Effector memory CD4-positive, alpha-beta T cell (primary cell): ENCODE results near the gene C6orf132.

ENCODE experiments used
- DNase-seq, 3 donors: peaks; one replicate each; pipeline ENCODE4 v3.0.0-alpha.2; 2020
- H3K27ac ChIP-seq: 2 replicates; pipeline ENCODE4 v1.7.0; 2013; ENCODE audit warnings: mild to moderate bottlenecking, low read length, moderate library complexity; ENCODE audit not compliant: insufficient read depth, poor library complexity, severe bottlenecking
- H3K27me3 ChIP-seq: replicated peaks from 2 replicates; pipeline ENCODE4 v1.7.0; 2013; ENCODE audit warnings: mild to moderate bottlenecking, low read length; ENCODE audit not compliant: insufficient read depth, control insufficient read depth, poor library complexity, severe bottlenecking
- H3K36me3 ChIP-seq: 2 replicates; pipeline ENCODE4 v1.7.0; 2013; ENCODE audit warnings: mild to moderate bottlenecking, low read length, moderate library complexity; ENCODE audit not compliant: control insufficient read depth, insufficient read depth
- H3K4me1 ChIP-seq: 2 replicates; pipeline ENCODE4 v1.7.0; 2013; ENCODE audit warnings: low read length, mild to moderate bottlenecking; ENCODE audit not compliant: control insufficient read depth, insufficient read depth, poor library complexity, severe bottlenecking
- H3K4me3 ChIP-seq: 2 replicates; pipeline ENCODE4 v1.7.0; 2013; ENCODE audit warnings: low read length, low read depth, mild to moderate bottlenecking; ENCODE audit not compliant: insufficient read depth, poor library complexity, severe bottlenecking
- H3K9me3 ChIP-seq: 2 replicates; pipeline ENCODE4 v1.7.0; 2013; ENCODE audit warnings: mild to moderate bottlenecking, low read length, moderate library complexity; ENCODE audit not compliant: control insufficient read depth
- total RNA-seq, 3 donors: gene quantifications; one replicate each; lab custom pipeline; 2026; lab: John Stamatoyannopoulos, UW

Gene C6orf132, protein sequence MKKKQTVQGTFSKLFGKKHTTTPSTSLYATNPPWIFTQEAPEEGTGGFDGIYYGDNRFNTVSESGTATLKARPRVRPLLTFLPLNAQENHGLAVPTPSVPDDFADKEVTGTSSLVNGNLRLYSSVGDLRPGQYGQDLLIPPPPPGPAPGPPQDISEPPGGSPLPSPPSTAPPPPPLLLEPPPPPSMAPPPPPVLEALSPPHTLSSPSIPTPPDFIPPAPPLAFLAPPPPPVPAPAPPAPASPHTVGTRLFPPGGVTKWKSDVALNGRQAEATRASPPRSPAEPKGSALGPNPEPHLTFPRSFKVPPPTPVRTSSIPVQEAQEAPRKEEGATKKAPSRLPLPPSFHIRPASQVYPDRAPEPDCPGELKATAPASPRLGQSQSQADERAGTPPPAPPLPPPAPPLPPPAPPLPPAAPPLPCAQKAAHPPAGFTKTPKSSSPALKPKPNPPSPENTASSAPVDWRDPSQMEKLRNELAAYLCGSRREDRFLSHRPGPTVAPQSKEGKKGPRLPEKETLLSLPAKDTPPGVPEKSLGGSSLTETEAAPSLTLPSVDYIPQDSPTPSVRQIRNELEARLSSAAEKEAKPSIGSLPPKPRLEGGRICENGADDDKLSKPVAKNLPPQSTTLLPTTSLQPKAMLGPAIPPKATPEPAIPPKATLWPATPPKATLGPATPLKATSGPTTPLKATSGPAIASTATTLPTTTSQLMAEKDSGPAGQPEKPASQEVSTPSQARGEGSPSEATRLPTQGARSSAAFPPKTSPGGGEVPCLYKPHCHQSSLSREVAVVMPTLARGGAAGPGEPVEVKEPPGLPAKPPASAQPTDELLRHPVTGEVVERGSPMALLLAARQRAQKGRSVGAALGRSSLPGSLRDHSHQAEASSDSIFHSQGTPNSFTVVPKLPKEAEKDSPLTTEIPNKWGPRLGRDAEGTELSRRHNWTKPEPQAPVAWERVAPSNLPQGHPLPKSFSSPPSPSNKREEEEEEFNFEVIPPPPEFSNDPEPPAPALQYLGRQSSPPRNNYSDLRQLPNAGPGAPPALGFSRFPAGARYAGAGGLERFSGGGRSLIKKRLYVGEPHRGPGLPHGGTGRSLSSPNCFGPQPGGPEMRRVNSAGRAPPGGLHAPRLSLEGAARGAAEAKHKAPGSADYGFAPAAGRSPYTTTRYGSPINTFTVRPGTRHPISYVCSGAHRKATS
- total RNA-seq = 0 to 0.35 (median 0) reads per million in 3 donors

- Histone ChIP-seq H3K27me3 (peaks cover 21% of the 10 kb centered on the region), H3K4me1 (peaks cover 8% of the 10 kb centered on the region), H3K9me3 (no peaks in the 10 kb centered on the region), H3K27ac (no peak within 1 kb of the TSS), H3K4me3 (peak within 1 kb of the TSS; percentile 39), H3K36me3 (no peaks in the 10 kb centered on the region)
- no peak for DNase-seq
Measured at GRCh38 chr6:42142118-42142835, at the start of gene C6orf132. TSS of gene C6orf132 (minus strand) at chr6:42142620. CDS start at chr6:42142444, 176 bp downstream.

- no peaks in the 10 kb centered on the region for H3K27me3 ChIP-seq
- H3K4me1 ChIP-seq = no peaks in the 10 kb centered on the region
- H3K4me3 ChIP-seq = no peak overlapping the region
- no peak for DNase-seq
- no peaks in the 10 kb centered on the region for H3K9me3 ChIP-seq
- no peaks in the 10 kb centered on the region for H3K36me3 ChIP-seq
- no peak overlapping the region for H3K27ac ChIP-seq
Measured at GRCh38 chr6:42190554-42191183, 48.2 kb upstream of the C6orf132 start.

DNA sequence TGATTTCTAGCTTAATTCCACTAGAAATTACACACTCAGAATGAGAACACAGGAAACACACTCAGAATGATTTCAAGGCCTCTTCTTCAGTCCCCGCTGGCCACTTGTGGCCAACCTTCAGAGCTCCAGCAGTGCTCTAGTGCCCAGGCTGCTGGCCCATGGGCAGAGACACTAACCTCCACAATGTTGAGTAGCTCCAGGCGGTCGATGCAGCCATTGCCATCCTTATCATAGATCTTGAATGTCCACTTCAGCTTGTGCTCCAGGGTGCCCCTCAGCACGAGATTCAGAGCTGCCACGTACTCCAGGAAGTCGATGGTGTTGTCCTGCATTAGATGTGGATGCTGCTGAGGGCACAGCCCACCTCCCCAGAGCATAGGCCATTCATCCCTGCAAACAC lies 46.0 kb upstream of the C6orf132 start:
- H3K27ac ChIP-seq = no peak overlapping the region
- DNase-seq = no peak
- H3K36me3 ChIP-seq = no peaks in the 10 kb centered on the region
- no peak overlapping the region for H3K4me3 ChIP-seq
- H3K4me1 ChIP-seq = no peaks in the 10 kb centered on the region
- H3K27me3 ChIP-seq = no peaks in the 10 kb centered on the region
- H3K9me3 ChIP-seq = no peaks in the 10 kb centered on the region

DNA sequence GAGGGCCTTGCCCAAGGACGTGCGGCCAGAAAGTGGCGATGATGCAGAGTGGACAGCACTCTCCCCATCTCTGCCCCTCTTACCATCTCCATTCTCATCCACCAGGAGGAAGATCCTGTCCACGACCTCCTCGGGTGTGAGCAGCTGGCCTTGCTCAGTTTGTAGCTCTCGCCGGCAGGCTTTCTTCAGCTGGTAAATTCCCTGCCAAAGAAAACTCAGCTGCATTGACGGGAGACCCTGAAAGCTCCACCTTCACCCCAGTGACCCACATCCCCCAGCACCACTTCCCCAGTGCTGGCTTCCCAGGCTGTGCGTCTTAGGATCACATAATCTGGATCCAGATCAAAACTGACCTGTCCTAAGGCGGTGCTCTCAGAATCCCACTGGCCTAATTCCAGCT lies 43.2 kb upstream of the C6orf132 start:
- no peak for DNase-seq
- Histone ChIP-seq H3K27me3 (no peaks in the 10 kb centered on the region), H3K27ac (no peak overlapping the region), H3K4me3 (no peak overlapping the region), H3K4me1 (no peaks in the 10 kb centered on the region), H3K9me3 (no peaks in the 10 kb centered on the region), H3K36me3 (no peaks in the 10 kb centered on the region)

- H3K27me3 ChIP-seq = no peaks in the 10 kb centered on the region
- no peaks in the 10 kb centered on the region for H3K4me1 ChIP-seq
- no peak overlapping the region for H3K4me3 ChIP-seq
- no peaks in the 10 kb centered on the region for H3K36me3 ChIP-seq
- no peak for DNase-seq
- no peak overlapping the region for H3K27ac ChIP-seq
- H3K9me3 ChIP-seq = no peaks in the 10 kb centered on the region
Measured at GRCh38 chr6:42184475-42184874, 42.1 kb upstream of the C6orf132 start.

DNA sequence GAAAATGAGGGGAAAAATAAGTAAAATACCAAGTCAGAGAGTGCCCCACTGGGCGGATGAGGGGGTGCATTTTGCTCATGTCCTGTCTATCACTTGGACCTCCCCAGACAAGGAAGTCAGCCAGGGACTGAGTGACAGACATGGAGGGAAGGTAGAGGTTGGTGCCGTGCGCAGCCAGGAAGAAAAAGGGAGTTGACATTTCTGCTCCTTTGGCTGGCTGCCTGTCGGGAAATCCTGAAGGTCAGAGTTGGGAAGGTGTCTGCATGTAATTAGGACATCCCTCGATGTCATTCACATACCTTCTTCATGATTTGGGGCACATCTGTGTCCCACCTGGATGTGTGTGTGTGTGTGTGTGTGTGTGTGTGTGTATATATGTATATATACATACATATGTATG lies 39.7 kb upstream of the C6orf132 start:
- no peak for DNase-seq
- Histone ChIP-seq H3K27ac (no peak overlapping the region), H3K27me3 (no peaks in the 10 kb centered on the region), H3K4me3 (no peak overlapping the region), H3K4me1 (no peaks in the 10 kb centered on the region), H3K9me3 (no peaks in the 10 kb centered on the region), H3K36me3 (no peaks in the 10 kb centered on the region)

DNA sequence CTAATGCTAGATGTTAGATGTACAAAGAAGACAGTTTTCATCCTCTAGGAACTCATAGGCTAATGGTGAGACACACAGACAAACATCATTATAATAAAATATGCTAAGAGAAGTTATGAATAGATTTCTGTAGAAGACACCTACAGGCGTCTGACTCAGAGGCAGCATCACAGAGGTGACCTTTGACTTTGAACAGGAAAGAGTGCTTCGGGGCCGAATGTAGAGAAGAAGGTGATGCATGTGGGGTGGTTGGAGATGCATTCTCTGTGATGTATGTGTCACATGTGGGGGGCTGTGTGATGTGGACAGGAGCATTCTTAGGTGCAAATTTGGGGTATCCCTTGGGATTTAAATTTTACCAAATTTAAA lies 37.5 kb upstream of the C6orf132 start:
- H3K9me3 ChIP-seq = no peaks in the 10 kb centered on the region
- no peaks in the 10 kb centered on the region for H3K4me1 ChIP-seq
- no peak overlapping the region for H3K4me3 ChIP-seq
- DNase-seq = no peak
- no peaks in the 10 kb centered on the region for H3K36me3 ChIP-seq
- no peaks in the 10 kb centered on the region for H3K27me3 ChIP-seq
- H3K27ac ChIP-seq = no peak overlapping the region

GRCh38 chr6:42179261-42179944 lies 37.0 kb upstream of the C6orf132 start:
- H3K9me3 ChIP-seq = no peaks in the 10 kb centered on the region
- H3K4me3 ChIP-seq = no peak overlapping the region
- no peak for DNase-seq
- H3K4me1 ChIP-seq = no peaks in the 10 kb centered on the region
- no peaks in the 10 kb centered on the region for H3K27me3 ChIP-seq
- H3K27ac ChIP-seq = no peak overlapping the region
- H3K36me3 ChIP-seq = no peaks in the 10 kb centered on the region
